GM18873 (cell line): ENCODE data around the gene ITSN1.
"Not testable (repeated sequence)": the region's sequence is repeated elsewhere in the genome, so short reads cannot be mapped to it uniquely, and the experiment has no call there.

Experiments
- ATAC-seq: cut with Tn5 transposase; IDR thresholded peaks from one replicate; pipeline ENCODE4 v1.9.1; 2021; ENCODE audit warnings: mild to moderate bottlenecking, moderate library complexity, moderate number of reproducible peaks; ENCODE audit not compliant: unreplicated experiment, low FRiP score

The ITSN1 gene

DNA sequence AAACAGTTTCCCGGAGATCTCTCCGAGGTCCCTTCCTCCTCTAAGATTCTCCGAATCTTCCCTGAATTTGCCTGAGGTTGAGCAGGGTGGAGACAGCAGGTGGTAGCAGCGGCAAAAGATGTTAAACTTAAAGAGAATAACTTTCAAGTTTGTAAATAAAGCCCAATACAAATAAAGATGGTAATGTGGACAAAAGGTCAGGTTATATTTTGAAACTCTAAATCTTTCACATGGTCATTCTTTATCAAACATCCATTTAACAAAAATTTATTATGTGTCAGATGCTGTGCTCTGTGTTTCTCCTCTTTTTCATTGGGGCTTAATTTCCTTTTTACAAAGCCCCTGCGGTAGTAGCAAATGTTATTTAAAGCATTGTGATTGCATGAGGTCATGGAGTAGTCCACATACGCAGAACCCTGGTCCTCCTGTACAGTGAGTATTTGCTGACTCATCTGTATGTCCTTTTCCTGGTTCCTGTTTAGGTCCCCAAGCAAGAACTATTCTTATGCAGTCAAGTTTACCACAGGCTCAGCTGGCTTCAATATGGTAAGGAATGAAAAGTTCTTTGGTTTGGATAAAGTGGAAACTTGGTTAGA lies 119.2 kb downstream of the ITSN1 start:
- no peak for ATAC-seq

- no peak for ATAC-seq
These were observed 120.7 kb downstream of the ITSN1 start for GRCh38 chr21:33762803-33763581.

- no peak for ATAC-seq
These were observed 121.2 kb downstream of the ITSN1 start for GRCh38 chr21:33763582-33763899.

- ATAC-seq: no peak
These were observed 124.9 kb downstream of the ITSN1 start for GRCh38 chr21:33767236-33767635.

DNA sequence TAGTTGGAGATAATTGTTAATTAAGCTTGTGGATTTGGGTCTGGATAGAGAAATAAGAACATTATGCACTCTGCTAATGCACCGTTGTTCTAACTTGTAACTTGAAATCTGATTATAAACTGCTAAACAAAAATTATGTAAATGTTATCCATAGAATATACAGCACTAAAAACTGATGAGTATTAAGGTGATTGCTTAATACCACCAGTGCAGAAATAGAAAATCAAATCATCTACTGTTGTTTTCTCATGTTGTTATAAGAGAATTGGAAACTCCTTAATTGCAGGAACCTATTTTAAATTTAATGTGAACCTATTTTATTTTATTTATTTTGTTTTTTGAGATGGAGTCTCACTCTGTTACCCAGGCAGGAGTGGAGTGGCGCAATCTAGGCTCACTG lies 125.7 kb downstream of the ITSN1 start:
- ATAC-seq: no peak

DNA sequence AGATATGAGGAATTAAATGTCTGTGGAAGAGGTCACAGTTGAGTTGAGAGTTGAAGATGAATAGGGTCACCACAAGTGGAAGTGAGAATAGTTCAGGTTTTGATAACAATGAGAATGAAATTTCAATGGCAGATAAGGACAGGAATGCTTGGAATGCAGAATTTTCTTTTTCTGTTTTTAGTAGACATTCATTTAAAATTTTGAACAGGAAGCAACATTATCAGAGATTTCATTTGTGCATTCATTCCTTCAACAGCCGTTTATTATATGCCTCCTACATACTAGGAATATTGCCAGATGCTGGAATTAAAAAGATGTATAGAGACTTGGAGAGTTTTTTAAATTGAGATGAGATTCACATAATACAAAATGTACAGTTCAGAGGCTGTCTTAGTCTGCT lies 126.8 kb downstream of the ITSN1 start:
- ATAC-seq: no peak

GRCh38 chr21:33770542-33770941 lies 128.2 kb downstream of the ITSN1 start:
- no peak for ATAC-seq

DNA sequence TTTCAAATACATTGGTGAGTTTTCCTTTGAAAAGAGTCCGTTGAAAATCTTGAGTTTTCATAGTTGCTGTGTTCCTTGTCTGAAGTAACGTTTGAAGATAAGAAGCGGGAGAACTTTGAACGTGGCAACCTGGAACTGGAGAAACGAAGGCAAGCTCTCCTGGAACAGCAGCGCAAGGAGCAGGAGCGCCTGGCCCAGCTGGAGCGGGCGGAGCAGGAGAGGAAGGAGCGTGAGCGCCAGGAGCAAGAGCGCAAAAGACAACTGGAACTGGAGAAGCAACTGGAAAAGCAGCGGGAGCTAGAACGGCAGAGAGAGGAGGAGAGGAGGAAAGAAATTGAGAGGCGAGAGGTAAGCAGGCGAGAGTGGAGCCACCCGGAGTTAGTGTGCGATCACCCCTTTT lies 129.7 kb downstream of the ITSN1 start:
- ATAC-seq: no peak

GRCh38 chr21:33774551-33774950 lies 132.2 kb downstream of the ITSN1 start:
- no peak for ATAC-seq

GRCh38 chr21:33775100-33775828 lies 133.0 kb downstream of the ITSN1 start:
- ATAC-seq: no peak

- ATAC-seq: no peak
These were observed 138.3 kb downstream of the ITSN1 start for GRCh38 chr21:33780631-33781030.

DNA sequence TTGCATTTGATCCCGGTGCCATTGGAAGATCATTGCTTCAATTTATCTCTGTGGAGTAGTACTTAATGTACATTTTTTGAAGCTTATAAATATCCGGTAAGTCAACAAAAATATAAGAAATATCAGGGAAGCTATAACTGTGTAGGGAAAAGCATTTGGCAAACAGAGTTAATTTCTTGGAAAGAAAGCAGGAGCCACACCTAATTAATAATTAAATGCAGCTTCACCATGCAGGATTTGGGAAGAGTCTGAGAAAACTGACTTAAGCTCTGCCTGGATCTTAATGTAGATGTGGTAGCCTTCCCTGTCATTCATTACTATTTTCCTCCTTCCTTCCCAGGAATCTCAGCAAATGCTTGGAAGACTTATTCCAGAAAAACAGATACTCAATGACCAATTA lies 138.8 kb downstream of the ITSN1 start:
- no peak for ATAC-seq

- ATAC-seq: no peak
These were observed 141.1 kb downstream of the ITSN1 start for GRCh38 chr21:33783187-33783979.

DNA sequence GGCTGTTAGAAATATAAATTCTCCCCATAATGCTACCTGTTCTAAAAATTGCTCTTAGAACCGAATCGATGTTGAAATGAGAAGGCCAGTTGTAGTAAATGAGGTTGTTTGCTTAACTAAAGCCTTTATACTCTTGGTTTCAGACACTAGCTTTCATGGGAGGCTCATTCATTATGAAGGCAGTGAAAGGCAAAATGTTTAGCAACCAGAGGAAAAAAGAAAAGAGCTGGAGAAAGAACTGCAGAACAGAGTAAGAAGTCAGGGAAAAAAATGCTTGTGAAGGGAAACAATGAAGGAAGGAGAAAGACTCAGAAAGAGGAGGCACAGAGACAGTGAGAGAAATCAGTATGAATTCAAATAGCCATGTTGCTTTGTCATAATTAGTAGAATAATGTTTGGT lies 145.1 kb downstream of the ITSN1 start:
- no peak for ATAC-seq

GRCh38 chr21:33788438-33788837 lies 146.1 kb downstream of the ITSN1 start:
- ATAC-seq: not testable (repeated sequence)

GRCh38 chr21:33789697-33790096 lies 147.4 kb downstream of the ITSN1 start:
- no peak for ATAC-seq

GRCh38 chr21:33791073-33791472 lies 148.8 kb downstream of the ITSN1 start:
- no peak for ATAC-seq

- no peak for ATAC-seq
These were observed 152.3 kb downstream of the ITSN1 start for GRCh38 chr21:33794596-33794995.

GRCh38 chr21:33797565-33797964 lies 155.3 kb downstream of the ITSN1 start:
- no peak for ATAC-seq

DNA sequence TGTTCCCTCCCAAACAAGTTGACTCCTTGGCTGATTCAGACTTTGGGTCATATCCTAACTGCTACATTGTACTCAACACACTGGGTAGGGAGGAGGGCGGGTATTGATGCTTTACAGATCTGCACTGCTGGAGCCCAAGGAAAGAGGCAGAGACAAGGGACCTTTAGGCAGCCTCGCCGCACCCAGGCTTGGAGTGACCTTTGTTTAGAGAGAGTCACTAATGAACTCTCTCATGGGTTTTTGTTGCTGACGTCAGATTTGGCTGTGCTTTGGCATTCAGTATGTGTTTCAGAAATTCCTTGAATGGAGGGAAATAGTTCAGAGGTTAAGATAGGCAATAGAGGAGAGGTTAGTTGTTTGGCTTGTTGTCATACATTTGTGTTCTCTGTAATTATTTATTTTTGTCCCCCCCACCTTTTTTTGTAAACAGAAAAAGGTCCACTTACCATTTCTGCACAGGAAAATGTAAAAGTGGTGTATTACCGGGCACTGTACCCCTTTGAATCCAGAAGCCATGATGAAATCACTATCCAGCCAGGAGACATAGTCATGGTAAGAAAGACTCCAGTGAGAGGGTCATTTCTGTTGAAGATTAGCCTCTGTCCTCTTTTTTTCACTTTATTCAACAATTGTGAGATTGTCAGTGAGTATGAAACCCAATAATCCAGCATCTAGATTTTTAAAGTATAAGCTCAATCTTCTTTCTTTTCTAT lies 157.2 kb downstream of the ITSN1 start:
- no peak for ATAC-seq
